CD14-positive monocyte (primary cell): Measurements from ENCODE around the gene DNAJB1. TPM values are rescaled to one million over a fixed set of nuclear protein-coding genes. Genes with fewer than 3 reads are reported as not detected.

ENCODE experiments used
- DNase-seq, 3 donors: peaks; one replicate each; pipeline ENCODE4 v3.0.0-alpha.2; 2011 to 2022
- H2AFZ ChIP-seq: 2 replicates; pipeline ENCODE4 v1.6.0; 2012; ENCODE audit warnings: mild to moderate bottlenecking, low read depth, low read length, inconsistent platforms; ENCODE audit not compliant: insufficient read depth, poor library complexity, severe bottlenecking
- H3K27ac ChIP-seq, 2 donors: 1 replicate in 1 of 2; 2 replicates in 1 of 2; pipeline ENCODE4 v1.5.1; 2012 to 2013; ENCODE audit warnings: low read length in 2 of 2, control low read depth in 1 of 2, inconsistent platforms in 1 of 2, low read depth in 1 of 2, mild to moderate bottlenecking in 1 of 2
- H3K27me3 ChIP-seq, 2 donors: one replicate each; pipeline versions ENCODE4 v1.6.0 to v1.6.1; 2011 to 2013; ENCODE audit warnings: low read length in 2 of 2; ENCODE audit not compliant: control insufficient read depth in 2 of 2, insufficient read depth in 2 of 2
- H3K36me3 ChIP-seq, 2 donors: replicated peaks in 1 of 2; 1 replicate in 1 of 2; 2 replicates in 1 of 2; pipeline versions ENCODE4 v1.5.1 to v1.6.1; 2012 to 2013; ENCODE audit warnings: low read length in 2 of 2, control low read depth in 1 of 2, inconsistent platforms in 1 of 2, mild to moderate bottlenecking in 1 of 2; ENCODE audit not compliant: insufficient read depth in 2 of 2, control insufficient read depth in 1 of 2
- H3K4me1 ChIP-seq, 2 donors: 1 replicate in 1 of 2; 2 replicates in 1 of 2; pipeline versions ENCODE4 v1.5.1 to v1.6.1; 2012 to 2013; ENCODE audit warnings: low read length in 2 of 2, control low read depth in 1 of 2, inconsistent platforms in 1 of 2, mild to moderate bottlenecking in 1 of 2, moderate library complexity in 1 of 2; ENCODE audit not compliant: insufficient read depth in 2 of 2, control insufficient read depth in 1 of 2
- H3K4me2 ChIP-seq: replicated peaks from 2 replicates; pipeline ENCODE3; 2012; ENCODE audit warnings: low read length, moderate library complexity, mild to moderate bottlenecking; ENCODE audit not compliant: poor library complexity, severe bottlenecking; ENCODE audit errors: extremely low read depth
- H3K4me3 ChIP-seq, 3 experiments: fragments of 200-600 bp in 1 of 3; sonication (generic) in 1 of 3; replicated peaks in 1 of 3; 1 replicate in 2 of 3; 2 replicates in 1 of 3; pipeline ENCODE4 v1.5.1; 2011 to 2013; ENCODE audit warnings: low read length in 3 of 3, mild to moderate bottlenecking in 3 of 3, control low read depth in 2 of 3, low read depth in 2 of 3, inconsistent platforms in 1 of 3, moderate library complexity in 1 of 3
- H3K79me2 ChIP-seq: 2 replicates; pipeline ENCODE4 v1.6.0; 2012; ENCODE audit warnings: mild to moderate bottlenecking, control low read depth, inconsistent platforms, low read length, moderate library complexity; ENCODE audit not compliant: insufficient read depth
- H3K9ac ChIP-seq: 2 replicates; pipeline ENCODE4 v1.6.0; 2017; ENCODE audit warnings: low read length, mild to moderate bottlenecking; ENCODE audit not compliant: insufficient read depth, poor library complexity, severe bottlenecking
- H3K9me3 ChIP-seq, 2 donors: replicated peaks in 1 of 2; 1 replicate in 1 of 2; 2 replicates in 1 of 2; pipeline versions ENCODE4 v1.5.1 to v1.6.1; 2012 to 2013; ENCODE audit warnings: low read length in 2 of 2, control low read depth in 1 of 2; ENCODE audit not compliant: control insufficient read depth in 1 of 2, insufficient read depth in 1 of 2
- H4K20me1 ChIP-seq: 2 replicates; pipeline ENCODE4 v1.6.0; 2012; ENCODE audit warnings: mild to moderate bottlenecking, low read length, control low read depth, moderate library complexity; ENCODE audit not compliant: insufficient read depth
- H3K27ac Mint-ChIP-seq, 7 donors: one replicate each; pipeline ENCODE4 v1.8.0; 2020; ENCODE audit warnings: mild to moderate bottlenecking in 7 of 7, mixed read lengths in 7 of 7, moderate library complexity in 6 of 7, inconsistent platforms in 2 of 7
- H3K27me3 Mint-ChIP-seq, 3 donors: one replicate each; pipeline ENCODE4 v1.8.0; 2021 to 2022; ENCODE audit warnings: low read depth in 3 of 3, mild to moderate bottlenecking in 3 of 3, mixed read lengths in 3 of 3, moderate library complexity in 3 of 3, inconsistent platforms in 1 of 3
- H3K36me3 Mint-ChIP-seq, 2 donors: one replicate each; pipeline ENCODE4 v1.8.0; 2020; ENCODE audit warnings: mixed read lengths in 2 of 2, inconsistent platforms in 1 of 2, mild to moderate bottlenecking in 1 of 2
- H3K4me1 Mint-ChIP-seq: one replicate; pipeline ENCODE4 v1.8.0; 2020; ENCODE audit warnings: mild to moderate bottlenecking, mixed read lengths
- H3K4me3 Mint-ChIP-seq, 2 donors: one replicate each; pipeline ENCODE4 v1.8.0; 2020; ENCODE audit warnings: mild to moderate bottlenecking in 2 of 2, mixed read lengths in 2 of 2, moderate library complexity in 1 of 2
- H3K9me3 Mint-ChIP-seq, 7 donors: one replicate each; pipeline ENCODE4 v1.8.0; 2020 to 2022; ENCODE audit warnings: mixed read lengths in 7 of 7, mild to moderate bottlenecking in 6 of 7, moderate library complexity in 6 of 7, inconsistent platforms in 2 of 7
- CTCF ChIP-seq: fragments of 200-600 bp; IDR thresholded peaks from one replicate; pipeline ENCODE4 v1.8.0; 2022; ENCODE audit warnings: antibody characterized with exemption, mild to moderate bottlenecking
- WGBS: methylation state at CpG from one replicate; pipeline ENCODE4 v1.1.5; 2013; ENCODE audit warnings: missing lambda C conversion rate; ENCODE audit not compliant: insufficient coverage; 5-methylcytosine and 5-hydroxymethylcytosine counted together
- intact Hi-C, 2 donors: fragments of 100-400 bp; cut with micrococcal nuclease; formaldehyde crosslinking; loops; one replicate each; pipeline versions ENCODE4 v1.15.0 to v1.15.1; 2023
- polyA plus RNA-seq, 3 donors: library from polyadenylated mRNA; depleted of rRNA in 1 of 3; unstranded in 2 of 3; stranded (reverse) in 1 of 3; fragments of 300-500 nt in 2 of 3; fragments of >200 nt in 1 of 3; fragmentation: Illumina TruSeq in 2 of 3; gene quantifications; 1 replicate in 2 of 3; 2 replicates in 1 of 3; pipeline ENCODE4 v1.2.3, GENCODE V29; 2012 to 2021

The DNAJB1 gene
- polyA plus RNA-seq, 3 donors = 59.3 to 107 (median 70.9) TPM

DNA sequence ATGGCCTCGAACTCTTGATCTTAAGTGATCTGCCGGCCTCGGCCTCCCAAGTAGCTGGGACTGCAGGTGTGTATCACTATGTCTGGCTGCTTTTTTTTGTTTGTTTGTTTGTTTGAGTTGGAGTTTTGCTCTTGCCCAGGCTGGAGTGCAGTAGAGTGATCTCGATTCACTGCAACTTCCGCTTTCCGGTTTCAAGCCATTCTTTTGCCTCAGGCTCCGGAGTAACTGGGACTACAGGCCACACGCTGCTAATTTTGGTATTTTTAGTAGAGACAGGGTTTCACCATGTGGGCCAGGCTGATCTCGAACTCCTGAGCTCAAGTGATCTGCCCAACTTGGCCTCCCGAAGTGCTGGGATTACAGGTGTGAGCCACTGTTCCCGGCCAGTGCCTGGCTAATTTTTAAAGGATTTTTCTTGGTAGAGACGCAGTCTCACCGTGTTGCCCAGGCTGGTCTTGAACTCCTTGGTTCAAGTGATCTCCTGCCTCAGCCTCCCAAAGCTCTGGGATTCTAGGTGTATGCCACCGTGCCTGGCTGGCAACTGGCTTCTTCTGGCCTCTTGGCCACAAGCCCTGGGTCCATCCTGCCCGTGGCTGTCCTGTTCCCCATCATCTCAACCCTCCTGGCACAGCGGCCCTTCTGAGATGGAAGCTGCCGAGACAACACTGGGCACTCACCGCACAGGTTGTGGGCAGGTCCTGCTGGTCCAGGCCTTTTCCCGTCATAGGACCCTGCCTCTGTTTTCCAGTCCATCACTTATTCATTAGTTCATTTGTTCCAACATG lies 22.7 kb upstream of the DNAJB1 start:
- 97% methylated on average over 16 of the region's 19 CpGs for WGBS
- no peak overlapping the region for H3K27ac ChIP-seq

More for the DNA sequence above, 22.7 kb upstream of the DNAJB1 start:
- intact Hi-C loops = no loop called here
- Histone ChIP-seq H3K9me3 (no peaks in the 10 kb centered on the region), H3K36me3 (no peaks in the 10 kb centered on the region), H3K4me2 (no peak overlapping the region), H3K79me2 (peaks cover 57% of the 10 kb centered on the region), H3K4me3 (no peak overlapping the region), H3K9ac (no peak overlapping the region), H3K27me3 (no peaks in the 10 kb centered on the region), H2AFZ (no peak overlapping the region), H4K20me1 (peaks cover 5% of the 10 kb centered on the region), H3K4me1 (peaks cover 4 to 6% of the 10 kb centered on the region in 2 donors)
- no peak overlapping the region for H3K4me3 Mint-ChIP-seq
- no peak for TF ChIP-seq CTCF
- no peak for DNase-seq
- H3K4me1 Mint-ChIP-seq = peaks cover 18% of the 10 kb centered on the region
- peak overlapping the region in 4 of 7 donors; percentile 13 to 65 (median 38) for H3K27ac Mint-ChIP-seq
- no peaks in the 10 kb centered on the region for H3K9me3 Mint-ChIP-seq
- H3K36me3 Mint-ChIP-seq = peaks cover 9 to 16% of the 10 kb centered on the region in 2 donors
- H3K27me3 Mint-ChIP-seq = peaks cover 0 to 3% (median 2%) of the 10 kb centered on the region in 3 donors
